SK-N-SH treated with all-trans-retinoic acid at 6 μM for 48 hours (cell line): ENCODE results near the gene FARS2.

Source experiments
- ATAC-seq: fragments of 200-7000 bp; cut with Tn5 transposase; 3 replicates; pipeline ENCODE4 v1.9.1; 2020; ENCODE audit warnings: mild to moderate bottlenecking, moderate library complexity
- ARNTL ChIP-seq: fragments of 450-650 bp; formaldehyde crosslinking; IDR thresholded peaks from 2 replicates; pipeline ENCODE4 v1.5.0; 2020; ENCODE audit warnings: low read depth, mild to moderate bottlenecking, moderate library complexity, borderline replicate concordance
- CREB5 ChIP-seq: fragments of 250-450 bp; sonication (Bioruptor Pico); IDR thresholded peaks from 2 replicates; pipeline ENCODE4 v1.5.1; 2020; ENCODE audit warnings: low read depth, mild to moderate bottlenecking, moderate library complexity
- CSDC2 ChIP-seq: fragments of 250-450 bp; sonication (Bioruptor Pico); IDR thresholded peaks from 2 replicates; pipeline ENCODE4 v1.5.0; 2020; ENCODE audit warnings: mild to moderate bottlenecking, moderate library complexity
- GLIS3 ChIP-seq: fragments of 250-450 bp; sonication (Bioruptor Pico); IDR thresholded peaks from 2 replicates; pipeline ENCODE4 v1.5.0; 2020; ENCODE audit warnings: mild to moderate bottlenecking, moderate library complexity
- ISL1 ChIP-seq: fragments of 250-450 bp; sonication (Bioruptor Pico); IDR thresholded peaks from 2 replicates; pipeline ENCODE4 v2.1.2; 2022; ENCODE audit warnings: mild to moderate bottlenecking, moderate library complexity
- OSR1 ChIP-seq: fragments of 250-450 bp; sonication (Bioruptor Pico); IDR thresholded peaks from 2 replicates; pipeline ENCODE4 v1.8.0; 2022; ENCODE audit warnings: moderate library complexity, mild to moderate bottlenecking, inconsistent platforms
- PATZ1 ChIP-seq: fragments of 250-450 bp; sonication (Bioruptor Pico); IDR thresholded peaks from 2 replicates; pipeline ENCODE4 v1.8.0; 2020; ENCODE audit warnings: mild to moderate bottlenecking, moderate library complexity, borderline replicate concordance
- PPARA ChIP-seq: fragments of 250-450 bp; sonication (Bioruptor Pico); IDR thresholded peaks from 2 replicates; pipeline ENCODE4 v1.5.0; 2020; ENCODE audit warnings: mild to moderate bottlenecking, borderline replicate concordance
- RARB ChIP-seq: fragments of 250-450 bp; sonication (Bioruptor Pico); IDR thresholded peaks from 2 replicates; pipeline ENCODE4 v1.8.0; 2021; ENCODE audit warnings: mild to moderate bottlenecking, moderate library complexity
- SNAI2 ChIP-seq: fragments of 250-450 bp; sonication (Bioruptor Pico); IDR thresholded peaks from 2 replicates; pipeline ENCODE4 v1.5.0; 2020; ENCODE audit warnings: mild to moderate bottlenecking, moderate library complexity
- TCF4 ChIP-seq: fragments of 250-450 bp; sonication (Bioruptor Pico); IDR thresholded peaks from 2 replicates; pipeline ENCODE4 v1.8.0; 2021; ENCODE audit warnings: mild to moderate bottlenecking, moderate library complexity, borderline replicate concordance
- TOX ChIP-seq: fragments of 250-450 bp; sonication (Bioruptor Pico); IDR thresholded peaks from 2 replicates; pipeline ENCODE4 v1.8.0; 2021; ENCODE audit warnings: mild to moderate bottlenecking, moderate library complexity, borderline replicate concordance
- TSHZ2 ChIP-seq: fragments of 250-450 bp; sonication (Bioruptor Pico); IDR thresholded peaks from 2 replicates; pipeline ENCODE4 v1.5.0; 2020; ENCODE audit warnings: mild to moderate bottlenecking, moderate library complexity
- ZC3H10 ChIP-seq: fragments of 250-450 bp; sonication (Bioruptor Pico); IDR thresholded peaks from 2 replicates; pipeline ENCODE4 v1.5.1; 2021; ENCODE audit warnings: mild to moderate bottlenecking, moderate library complexity
- ZFP3 ChIP-seq: fragments of 250-450 bp; sonication (Bioruptor Pico); IDR thresholded peaks from 2 replicates; pipeline ENCODE4 v1.5.0; 2020; ENCODE audit warnings: mild to moderate bottlenecking, moderate library complexity
- ZFP30 ChIP-seq: fragments of 450-650 bp; formaldehyde crosslinking; IDR thresholded peaks from 2 replicates; pipeline ENCODE4 v1.5.0; 2022; ENCODE audit warnings: mild to moderate bottlenecking, moderate library complexity
- ZNF565 ChIP-seq: fragments of 450-650 bp; formaldehyde crosslinking; conservative IDR thresholded peaks from 2 replicates; pipeline ENCODE4 v1.5.0; 2020; ENCODE audit warnings: low read depth, mild to moderate bottlenecking, moderate library complexity
- ZNF70 ChIP-seq: fragments of 450-650 bp; formaldehyde crosslinking; IDR thresholded peaks from 2 replicates; pipeline ENCODE4 v1.5.0; 2020; ENCODE audit warnings: mild to moderate bottlenecking, moderate library complexity
- ZNF8 ChIP-seq: fragments of 450-650 bp; formaldehyde crosslinking; IDR thresholded peaks from 2 replicates; pipeline ENCODE4 v1.5.0; 2020; ENCODE audit warnings: mild to moderate bottlenecking, moderate library complexity
- TF ChIP-seq, protein P1 (sequence below): fragments of 250-450 bp; sonication (Bioruptor Pico); IDR thresholded peaks from 2 replicates; pipeline ENCODE4 v1.8.0; 2021; ENCODE audit warnings: low read depth, mild to moderate bottlenecking, moderate library complexity, borderline replicate concordance
- TF ChIP-seq, protein P2 (sequence below): fragments of 250-450 bp; sonication (Bioruptor Pico); IDR thresholded peaks from 2 replicates; pipeline ENCODE4 v1.5.1; 2021; ENCODE audit warnings: mild to moderate bottlenecking, moderate library complexity

FARS2 gene

GRCh38 chr6:5746053-5746758 is 484.9 kb downstream of the FARS2 start (continued):
- TF ChIP-seq TSHZ2 (CRISPR knock-in tag) = no peak
- TF ChIP-seq, protein P1, sequence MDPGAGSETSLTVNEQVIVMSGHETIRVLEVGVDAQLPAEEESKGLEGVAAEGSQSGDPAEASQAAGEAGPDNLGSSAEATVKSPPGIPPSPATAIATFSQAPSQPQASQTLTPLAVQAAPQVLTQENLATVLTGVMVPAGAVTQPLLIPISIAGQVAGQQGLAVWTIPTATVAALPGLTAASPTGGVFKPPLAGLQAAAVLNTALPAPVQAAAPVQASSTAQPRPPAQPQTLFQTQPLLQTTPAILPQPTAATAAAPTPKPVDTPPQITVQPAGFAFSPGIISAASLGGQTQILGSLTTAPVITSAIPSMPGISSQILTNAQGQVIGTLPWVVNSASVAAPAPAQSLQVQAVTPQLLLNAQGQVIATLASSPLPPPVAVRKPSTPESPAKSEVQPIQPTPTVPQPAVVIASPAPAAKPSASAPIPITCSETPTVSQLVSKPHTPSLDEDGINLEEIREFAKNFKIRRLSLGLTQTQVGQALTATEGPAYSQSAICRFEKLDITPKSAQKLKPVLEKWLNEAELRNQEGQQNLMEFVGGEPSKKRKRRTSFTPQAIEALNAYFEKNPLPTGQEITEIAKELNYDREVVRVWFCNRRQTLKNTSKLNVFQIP (CRISPR knock-in tag) = no peak

DNA sequence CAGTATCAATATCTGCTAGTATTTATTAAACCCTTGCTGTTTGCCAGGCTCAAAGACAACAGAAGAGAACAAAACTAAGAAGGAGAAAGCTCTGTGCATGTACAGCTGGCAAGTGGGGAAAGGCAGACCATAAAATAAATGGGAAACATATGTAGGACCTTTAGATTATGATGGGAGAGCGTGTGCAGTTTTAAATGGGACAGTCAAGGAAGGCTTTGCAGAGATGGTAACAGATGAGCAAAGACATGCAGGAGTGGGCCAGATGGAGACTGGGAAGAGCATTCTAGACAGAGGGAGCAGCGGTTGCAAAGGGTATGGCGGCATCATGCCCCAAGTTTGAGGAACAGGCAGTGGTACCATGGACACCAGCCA is 485.4 kb downstream of the FARS2 start:
- TF ChIP-seq TCF4 (CRISPR knock-in tag) (peak; percentile 53), PPARA (CRISPR knock-in tag) (no peak)
- ATAC-seq = no peak; the same call in 2 of the 3 replicates

DNA sequence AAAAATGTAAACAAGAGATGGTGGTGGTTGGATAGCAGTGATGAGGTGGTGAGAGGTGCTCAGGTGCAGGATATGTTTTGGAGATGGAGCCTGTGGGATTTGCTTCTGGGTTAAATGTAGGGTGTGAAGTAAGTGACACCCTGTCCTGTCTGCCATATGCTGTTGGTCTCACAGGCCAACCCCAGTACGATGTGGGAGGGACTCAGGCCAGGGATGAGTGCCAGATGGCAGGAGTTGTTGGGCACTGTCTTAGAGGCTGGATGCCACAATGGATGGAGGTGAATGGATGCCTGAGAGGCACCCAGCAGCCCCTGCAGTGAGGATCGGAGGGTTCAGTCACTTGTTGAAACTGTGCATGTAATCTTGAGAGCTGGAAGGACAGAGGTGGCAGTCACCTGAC is 486.1 kb downstream of the FARS2 start:
- ATAC-seq = no peak
- no peak for TF ChIP-seq ZNF565 (CRISPR knock-in tag)
- no peak for TF ChIP-seq ZFP3
- TF ChIP-seq PPARA (CRISPR knock-in tag) = no peak
- TF ChIP-seq TCF4 (CRISPR knock-in tag) = no peak
- TF ChIP-seq CREB5 = no peak
- TF ChIP-seq ZNF70 = no peak
- TF ChIP-seq, protein P1 (CRISPR knock-in tag) = no peak
- TF ChIP-seq ISL1 = no peak
- no peak for TF ChIP-seq ARNTL (CRISPR knock-in tag)
- no peak for TF ChIP-seq CSDC2 (CRISPR knock-in tag)
- no peak for TF ChIP-seq TOX
- no peak for TF ChIP-seq GLIS3
- TF ChIP-seq ZC3H10 (CRISPR knock-in tag) = no peak
- no peak for TF ChIP-seq RARB
- TF ChIP-seq ZFP30 (CRISPR knock-in tag) = no peak
- TF ChIP-seq SNAI2 (CRISPR knock-in tag) = no peak
- TF ChIP-seq, protein P2, sequence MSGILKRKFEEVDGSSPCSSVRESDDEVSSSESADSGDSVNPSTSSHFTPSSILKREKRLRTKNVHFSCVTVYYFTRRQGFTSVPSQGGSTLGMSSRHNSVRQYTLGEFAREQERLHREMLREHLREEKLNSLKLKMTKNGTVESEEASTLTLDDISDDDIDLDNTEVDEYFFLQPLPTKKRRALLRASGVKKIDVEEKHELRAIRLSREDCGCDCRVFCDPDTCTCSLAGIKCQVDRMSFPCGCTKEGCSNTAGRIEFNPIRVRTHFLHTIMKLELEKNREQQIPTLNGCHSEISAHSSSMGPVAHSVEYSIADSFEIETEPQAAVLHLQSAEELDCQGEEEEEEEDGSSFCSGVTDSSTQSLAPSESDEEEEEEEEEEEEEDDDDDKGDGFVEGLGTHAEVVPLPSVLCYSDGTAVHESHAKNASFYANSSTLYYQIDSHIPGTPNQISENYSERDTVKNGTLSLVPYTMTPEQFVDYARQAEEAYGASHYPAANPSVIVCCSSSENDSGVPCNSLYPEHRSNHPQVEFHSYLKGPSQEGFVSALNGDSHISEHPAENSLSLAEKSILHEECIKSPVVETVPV (CRISPR knock-in tag) = no peak
- no peak for TF ChIP-seq PATZ1
- no peak for TF ChIP-seq ZNF8 (CRISPR knock-in tag)
- TF ChIP-seq OSR1 (CRISPR knock-in tag) = no peak
